OCI-M2 (cell line): ENCODE measurements around the gene CHD5.
"Not testable (repeated sequence)": the region's sequence is repeated elsewhere in the genome, so short reads cannot be mapped to it uniquely, and the experiment has no call there.

Experiments used
- DNase-seq: peaks from one replicate; lab custom pipeline; 2025; ENCODE audit not compliant: unreplicated experiment; lab: John Stamatoyannopoulos, UW

The CHD5 gene

DNA sequence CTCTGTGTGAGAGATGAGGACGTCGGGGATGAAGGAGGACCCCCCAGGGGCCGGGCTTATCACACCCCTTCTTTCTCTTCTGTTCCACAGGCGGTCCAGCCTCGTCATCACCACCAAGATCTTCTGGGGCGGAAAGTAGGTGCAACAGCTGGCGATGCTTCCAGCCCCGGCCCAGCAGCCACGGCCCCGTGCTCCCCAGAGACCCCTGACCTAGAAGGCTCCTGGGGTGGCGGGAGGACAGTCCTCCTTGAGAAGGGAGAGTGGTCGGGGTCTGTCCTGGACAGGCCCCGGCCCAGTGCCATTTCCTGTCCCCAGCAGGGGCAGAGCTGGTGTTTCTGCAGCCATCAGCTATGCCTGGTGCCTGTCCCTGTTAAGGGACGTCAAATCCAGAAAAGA, 92.7 kb downstream of the CHD5 start:
- no peak for DNase-seq

DNA sequence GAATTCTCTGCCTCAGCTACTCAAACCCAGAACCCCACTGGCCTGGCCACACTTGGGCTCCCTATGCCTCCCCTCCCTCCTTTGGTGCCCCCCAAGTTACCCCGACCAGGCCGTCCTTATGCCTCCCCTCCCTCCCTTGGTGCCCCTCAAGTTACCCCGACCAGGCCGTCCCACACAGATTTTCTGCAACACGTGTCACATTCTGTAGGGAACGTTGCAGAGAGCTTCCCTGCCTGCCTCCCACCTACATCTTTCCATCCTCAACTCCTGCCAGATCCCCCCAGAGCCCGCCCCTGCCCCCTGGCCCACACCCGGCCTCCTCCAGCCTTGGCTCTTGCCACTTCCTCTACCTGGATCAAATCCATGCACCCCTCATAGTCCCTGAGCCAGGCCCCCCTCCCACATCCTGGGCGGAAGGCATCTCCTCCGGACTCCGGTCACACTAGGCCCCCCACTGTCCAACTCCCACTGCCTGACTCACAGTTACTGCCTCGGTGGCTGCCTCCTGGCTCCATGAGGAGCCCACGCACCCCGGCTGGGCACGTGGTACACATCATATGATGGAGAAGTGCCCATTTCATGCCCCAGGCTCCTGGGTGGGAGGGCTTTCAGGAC, 93.3 kb downstream of the CHD5 start:
- DNase-seq = no peak

DNA sequence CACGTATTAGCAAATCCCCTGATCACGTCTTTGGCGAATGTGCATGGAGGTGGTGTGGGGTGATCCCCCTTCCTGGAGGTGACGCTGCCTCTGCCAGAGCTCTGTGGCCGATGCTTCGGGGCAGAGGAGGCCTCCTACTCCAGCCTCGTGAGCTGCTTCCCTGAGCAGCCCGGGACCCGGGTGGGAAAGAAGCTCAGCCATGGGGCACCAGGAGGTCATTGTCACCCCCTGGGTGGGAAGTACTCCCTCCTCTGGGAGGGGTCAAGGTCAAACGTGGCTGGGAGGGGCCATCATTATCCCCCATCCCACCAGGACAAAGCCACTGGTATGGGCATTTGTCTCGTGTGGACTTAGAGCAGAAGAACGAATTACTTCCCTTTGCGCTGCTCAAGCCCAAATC, 93.8 kb downstream of the CHD5 start:
- DNase-seq = no peak

DNA sequence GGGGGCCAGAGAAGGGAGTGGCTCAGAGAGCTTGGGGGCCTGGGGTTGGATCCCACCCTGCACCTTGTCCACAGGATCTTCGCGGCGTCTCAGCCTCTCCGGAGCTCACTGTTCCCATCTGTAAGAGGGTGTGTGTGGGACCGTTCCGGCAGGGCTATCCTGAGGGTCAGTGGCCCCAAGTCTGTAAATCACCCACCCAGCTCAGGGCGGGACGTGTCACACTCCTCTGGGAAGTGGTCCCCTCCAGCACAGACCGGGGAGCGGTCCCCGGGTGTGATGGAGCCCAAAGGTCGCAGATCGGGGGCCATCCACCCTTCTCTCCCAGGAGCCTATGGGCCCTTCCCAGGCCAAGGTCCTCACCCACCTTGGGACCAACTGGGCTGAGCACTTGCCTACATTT, 94.5 kb downstream of the CHD5 start:
- no peak for DNase-seq

DNA sequence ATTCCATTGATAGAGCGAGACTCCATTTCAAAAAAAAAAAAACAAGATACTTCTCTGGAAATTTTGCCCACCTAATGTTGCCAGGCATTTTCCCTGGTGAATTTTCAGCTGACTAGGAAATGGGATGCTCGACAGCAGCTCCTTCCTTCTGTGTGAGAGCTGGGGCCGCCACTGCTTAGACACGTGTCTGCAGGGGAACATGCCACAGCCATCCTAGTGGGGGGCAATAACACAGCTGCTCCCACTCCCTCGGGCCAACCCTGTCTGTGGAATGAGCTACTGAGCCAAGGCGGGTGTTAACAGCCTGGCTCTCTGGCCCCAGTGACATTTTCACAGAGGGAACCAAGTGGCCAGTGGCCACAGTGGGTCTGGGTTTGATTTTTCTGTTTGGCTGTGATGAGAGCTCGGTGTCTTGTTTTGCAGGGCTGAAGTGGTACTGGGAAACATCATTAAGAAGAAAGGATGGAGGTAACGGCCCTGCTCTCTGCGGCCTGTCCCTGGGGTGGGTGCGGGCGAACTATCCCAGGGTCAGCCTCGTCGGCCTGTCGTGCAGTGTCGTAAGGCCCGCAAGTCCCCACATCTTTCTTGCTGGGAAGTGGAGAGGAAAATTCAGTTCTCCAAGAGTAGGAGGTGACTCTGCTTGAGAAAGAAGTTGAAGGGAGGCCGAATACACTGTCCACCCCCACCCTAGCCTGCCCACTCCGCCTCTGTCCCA, 95.2 kb downstream of the CHD5 start:
- DNase-seq = no peak

DNA sequence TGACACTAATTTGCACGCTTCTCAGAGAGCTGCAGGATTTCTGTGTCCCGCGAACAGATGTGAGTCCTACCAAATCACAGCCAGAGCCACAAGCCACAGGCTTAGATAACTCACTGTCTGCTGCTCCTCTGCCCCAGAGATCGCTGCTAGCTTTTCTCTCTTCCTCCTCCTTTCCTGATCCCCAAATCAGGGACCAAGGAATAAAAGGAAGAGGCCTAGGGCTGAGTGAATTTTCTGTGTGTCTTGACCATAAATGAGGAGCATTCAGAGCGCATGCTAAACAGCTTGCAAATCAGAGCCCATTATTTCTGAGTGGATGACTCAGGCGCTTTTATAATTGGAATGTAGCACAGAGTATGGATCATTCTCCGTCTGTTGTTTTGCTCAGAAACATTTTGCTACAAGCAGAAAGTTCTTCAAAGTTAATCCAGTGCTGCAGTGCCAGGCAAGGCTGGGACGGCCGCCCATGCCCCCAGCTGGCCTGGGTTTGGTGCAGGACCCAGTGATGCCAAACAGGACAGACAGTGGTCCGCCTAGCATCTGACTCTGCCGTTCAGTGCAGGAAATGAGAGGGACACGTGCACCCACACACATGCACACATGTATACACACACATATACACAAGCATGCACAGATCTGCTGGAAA, 96.2 kb downstream of the CHD5 start:
- no peak for DNase-seq

DNA sequence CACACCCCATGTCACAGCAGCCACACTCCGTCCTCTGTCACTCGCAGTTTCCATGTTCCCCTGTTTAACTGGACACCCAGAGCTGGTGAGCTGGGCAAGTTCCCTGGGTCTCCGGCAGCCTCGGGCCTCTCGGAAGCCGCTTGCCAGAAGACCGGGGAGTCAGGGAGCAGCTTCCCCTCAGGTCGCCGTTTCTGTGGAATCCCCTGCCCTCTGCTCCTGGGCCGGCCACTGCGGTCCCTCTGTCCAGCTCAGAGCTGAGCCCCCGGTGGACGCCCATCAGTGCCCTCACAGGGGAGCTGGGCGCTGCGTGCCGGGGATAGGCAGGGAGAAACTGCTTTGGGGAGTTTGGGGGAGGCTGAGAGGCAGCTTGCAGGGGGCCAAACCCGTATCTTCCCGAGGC, 96.7 kb downstream of the CHD5 start:
- no peak for DNase-seq

DNA sequence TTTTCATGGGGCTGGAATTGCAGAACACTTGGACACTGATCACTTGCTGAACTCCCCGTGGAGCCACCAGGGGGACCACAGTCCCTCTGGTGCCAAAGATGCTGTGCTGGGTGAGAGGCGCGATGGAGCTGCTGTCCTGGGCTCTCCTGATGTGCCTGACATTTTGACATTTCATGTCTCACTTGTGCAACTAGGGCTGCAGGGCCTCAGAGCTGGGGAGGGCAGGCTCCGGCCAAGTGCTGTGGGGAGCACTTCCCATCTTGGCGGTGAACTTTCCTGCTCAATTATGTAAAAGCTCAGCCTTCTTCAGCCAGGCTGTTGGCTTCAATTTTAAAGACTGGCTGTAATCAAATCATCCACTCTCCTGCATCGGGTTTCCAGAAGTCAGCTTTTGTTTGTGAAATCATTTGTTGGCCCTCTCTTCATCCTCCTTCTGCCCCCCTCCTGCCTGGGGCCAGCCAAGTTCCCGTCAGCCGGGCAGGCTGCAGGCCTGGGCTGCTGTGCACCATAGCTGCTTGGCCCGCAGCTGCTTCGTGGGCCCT, 97.6 kb downstream of the CHD5 start:
- no peak for DNase-seq

DNA sequence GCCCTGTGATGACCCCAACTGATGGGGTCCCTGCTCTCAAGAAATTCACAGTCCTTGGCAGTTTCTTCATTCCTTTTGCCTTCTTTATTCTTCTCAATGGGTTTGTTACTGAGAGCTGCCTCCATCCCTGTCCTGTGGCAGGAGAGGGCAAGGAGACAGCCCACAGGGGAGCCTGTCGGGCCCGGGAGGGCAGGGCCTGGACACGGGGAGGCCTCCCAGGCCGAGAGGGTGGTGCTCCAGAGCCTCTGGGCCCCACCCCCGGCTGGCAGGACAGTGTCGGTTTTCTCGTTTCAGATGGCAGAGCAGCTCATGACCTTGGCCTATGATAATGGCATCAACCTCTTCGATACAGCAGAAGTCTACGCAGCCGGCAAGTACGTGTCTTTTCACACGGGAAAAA, 98.2 kb downstream of the CHD5 start:
- no peak for DNase-seq

DNA sequence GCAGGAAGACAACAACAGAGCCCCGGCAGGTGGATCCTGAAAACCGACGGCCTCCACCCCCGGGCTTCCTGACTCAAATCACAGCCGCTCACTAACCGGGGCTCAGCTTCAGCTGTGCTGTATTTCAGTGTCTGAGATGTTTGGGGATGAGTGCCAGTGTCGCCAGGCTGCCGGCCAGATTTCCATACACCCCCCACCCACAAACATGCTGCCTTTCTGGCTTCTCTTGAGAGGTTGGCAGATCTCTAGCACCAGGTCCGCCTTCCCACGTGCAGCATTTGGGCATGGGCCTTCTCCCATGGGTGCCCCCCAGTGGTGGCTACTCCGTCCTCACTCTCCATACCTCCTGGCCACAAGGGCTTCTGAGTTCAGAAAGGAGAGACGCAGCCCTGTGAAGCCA, 99.7 kb downstream of the CHD5 start:
- DNase-seq = no peak

DNA sequence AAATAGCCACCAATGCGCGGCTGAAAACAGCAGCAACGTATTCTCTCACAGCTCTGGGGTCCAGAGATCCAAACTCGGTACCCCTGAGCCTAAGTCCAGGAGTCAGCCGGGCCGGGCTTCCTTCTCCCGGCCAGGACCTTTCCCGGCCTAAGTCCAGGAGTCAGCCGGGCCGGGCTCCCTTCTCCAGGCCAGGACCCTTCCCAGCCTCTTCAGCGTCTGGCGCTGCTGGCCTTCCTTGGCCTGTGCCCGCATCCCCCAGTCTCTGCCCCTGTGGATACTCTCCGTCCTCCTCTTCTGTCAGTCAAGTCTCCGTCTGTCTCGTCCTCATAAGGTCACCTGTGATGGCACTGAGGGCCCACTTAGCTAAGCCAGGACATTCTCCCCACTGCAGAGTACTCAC, 102.2 kb downstream of the CHD5 start:
- DNase-seq = no peak

DNA sequence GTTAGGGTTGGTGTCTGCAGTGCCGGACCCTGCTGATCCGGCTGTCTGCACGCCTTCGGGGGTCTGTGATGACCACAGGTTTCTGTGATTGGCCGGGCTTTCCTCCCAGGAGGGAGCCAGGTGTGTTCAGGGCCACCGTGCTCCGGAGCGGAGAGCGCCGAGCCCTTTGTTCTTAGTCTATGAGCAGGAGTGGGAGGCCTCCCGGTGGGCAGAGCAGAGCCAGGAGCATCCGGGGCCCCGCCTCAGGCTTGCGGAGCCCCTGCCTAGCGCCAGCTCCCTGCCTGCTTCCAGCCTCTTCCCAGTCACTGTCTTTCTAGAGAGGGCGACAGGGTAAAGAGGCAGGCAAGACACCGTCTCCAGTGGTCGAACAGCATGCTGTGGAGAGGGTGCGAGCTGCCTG, 102.6 kb downstream of the CHD5 start:
- no peak for DNase-seq

DNA sequence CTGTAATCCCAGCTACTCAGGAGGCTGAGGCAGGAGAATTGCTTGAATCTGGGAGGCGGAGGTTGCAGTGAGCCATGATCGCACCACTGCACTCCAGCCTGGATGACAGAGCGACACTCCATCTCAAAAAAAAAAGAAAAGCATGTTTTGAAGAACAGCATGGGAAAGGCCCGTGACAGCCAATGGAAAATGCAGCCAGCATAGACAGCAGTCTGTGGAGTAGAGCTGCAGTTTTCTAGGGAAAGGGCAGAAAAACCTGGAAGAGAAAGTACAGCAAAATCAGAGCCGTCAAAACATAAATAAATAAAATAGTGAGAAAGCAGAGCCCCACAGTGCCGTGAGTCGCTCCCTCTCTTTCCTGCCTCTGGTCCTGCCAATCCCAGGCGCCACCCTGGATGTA, 103.1 kb downstream of the CHD5 start:
- not testable (repeated sequence) for DNase-seq

DNA sequence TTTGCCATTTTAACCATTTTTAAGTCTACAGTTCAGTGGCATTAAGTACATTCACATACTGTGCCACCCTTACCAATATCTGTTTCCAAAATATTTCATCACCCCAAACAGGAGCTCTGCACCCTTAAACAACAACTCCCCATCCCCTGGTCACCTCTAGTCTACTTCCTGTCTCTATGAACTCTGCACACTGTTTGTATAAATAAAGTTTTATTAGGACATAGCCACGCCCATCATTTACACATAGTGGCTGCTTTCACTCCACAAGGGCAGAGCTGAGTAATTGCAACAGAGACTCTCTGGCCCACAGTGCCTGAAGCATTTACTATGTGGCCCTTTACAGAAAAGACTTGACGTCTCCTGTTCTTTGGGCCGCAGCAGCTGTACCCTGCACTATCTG, 104.4 kb downstream of the CHD5 start:
- DNase-seq = no peak

DNA sequence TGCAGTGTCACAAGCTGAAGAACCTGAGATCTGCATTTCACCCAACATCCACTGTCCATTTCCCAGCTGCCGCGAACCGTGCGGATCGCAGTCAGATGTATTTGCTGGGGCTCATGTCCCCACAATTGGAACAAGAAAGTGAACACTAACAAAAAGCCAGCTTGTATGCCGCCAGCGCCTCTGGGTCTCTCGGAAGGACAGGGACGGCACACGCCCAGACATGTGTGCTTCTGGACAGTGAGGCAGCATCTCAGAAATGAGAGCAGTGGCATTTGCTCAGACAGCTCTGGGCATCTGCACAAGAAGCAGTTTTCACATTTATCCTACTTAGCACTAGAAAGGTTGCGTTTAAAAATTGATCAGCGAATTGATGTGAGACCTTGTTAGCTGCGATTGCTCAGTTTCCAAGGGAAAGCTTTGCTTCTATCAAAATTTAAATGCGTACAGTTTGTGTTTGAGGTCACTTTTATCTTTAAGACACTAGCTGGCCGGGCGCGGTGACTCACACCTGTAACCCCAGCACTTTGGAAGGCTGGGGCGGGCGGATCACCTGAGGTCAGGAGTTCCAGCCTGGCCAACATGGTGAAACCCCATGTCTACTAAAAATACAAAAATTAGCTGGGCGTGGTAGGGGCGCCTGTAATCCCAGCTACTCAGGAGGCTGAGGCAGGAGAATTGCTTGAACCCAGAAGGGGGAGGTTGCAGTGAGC, 105.8 kb downstream of the CHD5 start:
- no peak for DNase-seq

DNA sequence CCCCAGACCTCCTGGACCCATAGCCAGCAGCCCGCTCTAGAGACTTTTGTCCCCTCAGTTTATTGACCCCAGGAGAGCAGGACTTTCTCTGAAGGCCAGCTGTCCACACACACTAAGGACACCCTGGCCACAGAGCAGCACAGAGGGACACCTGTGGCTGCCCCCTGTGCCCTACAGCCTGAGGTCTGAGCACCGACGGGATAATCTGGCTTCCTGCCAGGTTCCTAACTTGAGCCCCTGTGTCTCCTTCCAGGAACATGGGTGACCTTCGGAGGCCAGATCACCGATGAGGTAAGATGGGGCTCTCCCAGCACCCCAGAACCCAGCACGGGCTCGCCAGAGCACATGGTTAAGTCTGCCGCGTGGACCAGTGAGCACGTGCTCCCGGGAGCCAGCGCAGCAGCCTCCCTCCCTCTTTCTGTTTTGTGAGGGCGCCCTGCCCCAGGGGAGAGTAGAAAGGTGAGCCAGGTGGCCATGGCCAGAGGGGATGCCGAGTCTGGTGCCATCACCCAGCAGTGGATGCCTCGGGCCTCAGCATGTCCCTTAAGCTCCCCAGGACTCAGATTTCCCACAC, 106.6 kb downstream of the CHD5 start:
- DNase-seq = no peak

DNA sequence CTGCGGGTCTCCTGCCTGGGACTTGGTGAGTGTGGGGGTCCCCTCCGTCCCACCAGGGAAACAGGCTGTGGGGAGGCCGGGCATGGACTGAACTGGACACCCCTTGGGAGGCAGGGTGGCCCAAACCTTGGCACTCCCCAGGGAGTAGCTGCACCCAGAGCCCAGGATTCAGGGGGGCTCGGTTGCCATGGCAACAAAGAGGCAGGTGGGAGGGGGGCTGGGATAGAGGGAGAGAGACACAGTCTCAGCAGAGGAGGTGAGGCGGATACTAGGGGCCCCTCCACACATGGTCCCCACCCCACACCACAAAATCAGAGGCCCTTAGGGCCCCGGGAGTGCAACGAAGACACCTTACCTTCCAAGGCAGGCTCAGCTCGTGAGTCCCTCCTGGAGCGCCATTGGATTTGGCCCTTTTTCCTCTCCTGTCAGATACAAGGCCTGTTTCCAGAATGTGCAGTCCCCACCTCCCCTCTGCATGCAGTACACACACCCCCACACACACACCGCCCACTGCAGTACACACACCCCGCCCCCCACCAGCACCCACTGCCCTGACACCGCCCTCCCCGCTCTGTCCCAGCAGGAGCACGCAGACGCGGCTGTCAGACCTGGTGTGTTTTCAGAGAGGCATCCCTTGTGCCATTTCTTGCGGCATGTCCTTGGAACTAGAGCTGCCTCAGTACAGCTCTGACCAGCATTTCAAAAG, 107.2 kb downstream of the CHD5 start:
- no peak for DNase-seq

DNA sequence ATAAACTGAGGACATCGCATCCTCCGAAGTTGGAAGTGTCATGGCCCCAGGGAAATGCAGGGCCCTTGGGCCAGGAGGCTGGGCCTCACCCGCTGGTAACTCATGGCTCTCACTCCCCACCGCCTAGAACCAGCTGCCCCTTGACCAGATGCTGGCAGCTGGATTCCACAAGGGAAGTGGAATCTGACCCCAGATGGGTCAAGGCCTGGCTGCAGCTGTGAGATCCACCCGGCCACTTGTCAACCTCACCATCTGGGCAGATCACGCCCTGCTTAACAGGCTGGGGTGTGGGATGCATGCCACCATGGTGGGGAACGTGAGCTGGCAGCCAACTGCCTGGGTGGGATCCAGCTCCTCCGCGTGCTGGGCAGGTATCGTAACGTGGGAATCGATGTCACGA, 108.9 kb downstream of the CHD5 start:
- DNase-seq = no peak

DNA sequence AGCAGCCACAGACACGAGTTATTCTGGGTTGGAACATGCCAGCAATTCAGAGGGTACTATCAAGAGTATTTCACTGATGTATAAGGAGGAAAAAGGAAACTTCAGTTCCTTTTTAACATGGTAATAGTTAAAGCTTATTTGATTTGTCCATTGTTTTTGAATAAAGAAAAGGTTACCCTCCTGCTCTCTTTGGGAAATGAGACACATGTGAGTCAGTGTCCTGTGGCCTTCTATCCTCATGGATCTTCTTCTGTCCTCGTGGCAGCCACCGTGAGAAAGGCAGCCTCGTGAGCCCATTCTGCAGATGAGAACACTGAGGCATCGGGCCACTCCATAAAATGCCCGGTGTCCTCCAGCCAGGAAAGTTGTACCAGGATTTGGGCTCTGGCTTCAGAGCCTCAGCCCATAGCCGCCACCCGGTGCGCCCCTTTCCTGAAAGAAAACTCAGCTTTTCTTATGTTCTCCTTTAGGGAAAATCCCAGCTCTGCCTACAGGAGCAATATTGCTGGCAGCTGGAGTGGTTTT, 109.6 kb downstream of the CHD5 start:
- DNase-seq = no peak

DNA sequence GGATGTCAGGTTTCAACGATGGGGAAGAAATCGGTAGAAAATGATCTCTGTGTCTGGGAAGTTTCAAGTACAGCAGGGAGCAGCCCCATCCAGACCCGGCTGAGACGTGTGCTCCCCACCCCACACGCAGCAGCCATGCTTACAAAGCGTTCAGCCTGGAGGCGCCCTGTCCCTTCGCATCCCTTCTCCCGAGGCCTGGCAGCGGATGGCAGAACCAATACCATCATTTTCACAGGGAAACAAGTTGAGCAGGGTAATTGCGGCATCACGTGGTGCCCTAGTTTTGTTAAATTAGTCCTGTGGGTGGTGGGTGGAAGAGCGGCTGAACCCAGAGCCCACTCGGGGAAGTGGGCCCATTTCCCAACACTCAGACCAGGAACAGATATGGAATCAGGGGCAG, 110.5 kb downstream of the CHD5 start:
- no peak for DNase-seq

DNA sequence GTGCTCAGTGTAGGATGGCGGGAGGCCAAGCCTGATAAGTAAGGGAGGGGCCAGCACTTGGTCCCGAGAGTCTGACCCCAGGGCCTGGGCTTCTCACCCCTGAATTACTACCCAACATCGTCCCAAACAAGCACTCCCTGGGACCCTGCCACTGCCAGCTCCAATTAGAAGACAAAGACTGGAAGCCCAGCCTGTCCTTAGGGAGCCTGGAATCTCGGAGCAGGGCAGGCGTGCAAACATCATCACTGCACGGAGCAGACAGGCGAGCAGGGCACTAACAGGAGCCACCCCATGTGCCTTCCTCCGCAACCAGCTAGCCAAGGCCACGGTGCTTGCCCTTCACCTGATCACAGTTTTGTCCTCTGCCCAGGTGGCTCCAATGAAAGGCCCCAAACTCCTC, 111.2 kb downstream of the CHD5 start:
- DNase-seq = no peak
